DOHH2 (cell line): ENCODE data around the gene PKD2L2.

Experiments
- H3F3A ChIP-seq: fragments of 200-600 bp; sonication (generic), shearing (Covaris generic); 2 replicates; pipeline ENCODE4 v1.6.0; 2016; ENCODE audit warnings: antibody characterized with exemption, mild to moderate bottlenecking; ENCODE audit not compliant: control insufficient read depth, insufficient read depth
- H3K27ac ChIP-seq: fragments of 200-600 bp; sonication (generic); 2 replicates; pipeline ENCODE4 v1.5.1; 2014; ENCODE audit warnings: low read depth, mild to moderate bottlenecking, low read length, moderate library complexity
- H3K27me3 ChIP-seq: fragments of 200-600 bp; sonication (generic); 2 replicates; pipeline ENCODE4 v1.6.1; 2014; ENCODE audit warnings: mild to moderate bottlenecking, low read length, mixed read lengths; ENCODE audit not compliant: control insufficient read depth
- H3K36me3 ChIP-seq: fragments of 200-600 bp; sonication (generic); 2 replicates; pipeline ENCODE4 v1.6.1; 2014; ENCODE audit warnings: mild to moderate bottlenecking, low read length, moderate library complexity, mixed read lengths; ENCODE audit not compliant: control insufficient read depth
- H3K4me1 ChIP-seq: fragments of 200-600 bp; sonication (generic); 2 replicates; pipeline ENCODE4 v1.6.1; 2014; ENCODE audit warnings: mild to moderate bottlenecking, low read length, mixed read lengths; ENCODE audit not compliant: control insufficient read depth
- H3K4me2 ChIP-seq: fragments of 200-600 bp; sonication (generic); 2 replicates; pipeline ENCODE4 v1.6.0; 2014; ENCODE audit warnings: mild to moderate bottlenecking, low read length, moderate library complexity
- H3K4me3 ChIP-seq: fragments of 200-600 bp; sonication (generic); 2 replicates; pipeline ENCODE4 v1.5.1; 2014; ENCODE audit warnings: mild to moderate bottlenecking, low read length, mixed read lengths
- H3K79me2 ChIP-seq: fragments of 200-600 bp; sonication (generic); 2 replicates; pipeline ENCODE4 v1.6.1; 2014; ENCODE audit warnings: mild to moderate bottlenecking, low read length, mixed read lengths; ENCODE audit not compliant: control insufficient read depth
- H3K9me2 ChIP-seq: fragments of 200-600 bp; sonication (generic); replicated peaks from 2 replicates; pipeline ENCODE4 v1.6.1; 2014; ENCODE audit warnings: mild to moderate bottlenecking, low read length, mixed read lengths; ENCODE audit not compliant: control insufficient read depth
- H3K9me3 ChIP-seq: fragments of 200-600 bp; sonication (generic); 2 replicates; pipeline ENCODE4 v1.6.1; 2014; ENCODE audit warnings: antibody characterized with exemption, low read length, mixed read lengths; ENCODE audit not compliant: control insufficient read depth, insufficient read depth
- H4K20me1 ChIP-seq: fragments of 200-600 bp; sonication (generic); 2 replicates; pipeline ENCODE4 v1.6.0; 2014; ENCODE audit warnings: low read depth, mild to moderate bottlenecking, antibody characterized with exemption, low read length, moderate library complexity; ENCODE audit not compliant: control insufficient read depth, insufficient read depth
- CTCF ChIP-seq: fragments of 200-600 bp; sonication (generic); IDR thresholded peaks from one replicate; pipeline ENCODE4 v1.5.1; 2014; ENCODE audit warnings: antibody characterized with exemption, mild to moderate bottlenecking, low read depth, low read length; ENCODE audit not compliant: poor library complexity, severe bottlenecking
- EZH2phosphoT487 ChIP-seq: fragments of 200-600 bp; sonication (generic); IDR thresholded peaks from 2 replicates; pipeline ENCODE4 v1.6.1; 2017; ENCODE audit warnings: borderline replicate concordance, mild to moderate bottlenecking, antibody characterized with exemption, low read length, moderate library complexity, mixed read lengths

PKD2L2 gene

GRCh38 chr5:137870647-137871339 is 18.5 kb upstream of the PKD2L2 start:
- no peaks in the 10 kb centered on the region for H3F3A ChIP-seq
- H3K4me2 ChIP-seq: no peak overlapping the region
- H3K4me1 ChIP-seq: peaks cover 2% of the 10 kb centered on the region; the same call in 1 of the 2 replicates
- TF ChIP-seq EZH2phosphoT487 (no peak), CTCF (no peak)
- H3K4me3 ChIP-seq: no peak overlapping the region
- H3K36me3 ChIP-seq: no peaks in the 10 kb centered on the region
- H3K9me3 ChIP-seq: no peaks in the 10 kb centered on the region
- no peaks in the 10 kb centered on the region for H3K79me2 ChIP-seq
- no peaks in the 10 kb centered on the region for H3K27me3 ChIP-seq
- H4K20me1 ChIP-seq: no peaks in the 10 kb centered on the region
- H3K9me2 ChIP-seq: no peaks in the 10 kb centered on the region
- H3K27ac ChIP-seq: no peak overlapping the region

- H3K27me3 ChIP-seq: no peaks in the 10 kb centered on the region
- no peak overlapping the region for H3K27ac ChIP-seq
- H4K20me1 ChIP-seq: no peaks in the 10 kb centered on the region
- peaks cover 2% of the 10 kb centered on the region; the same call in 1 of the 2 replicates for H3K4me1 ChIP-seq
- no peaks in the 10 kb centered on the region for H3K36me3 ChIP-seq
- TF ChIP-seq EZH2phosphoT487 (no peak), CTCF (no peak)
- H3K79me2 ChIP-seq: no peaks in the 10 kb centered on the region
- no peaks in the 10 kb centered on the region for H3K9me3 ChIP-seq
- H3K4me2 ChIP-seq: no peak overlapping the region
- no peaks in the 10 kb centered on the region for H3F3A ChIP-seq
- no peaks in the 10 kb centered on the region for H3K9me2 ChIP-seq
- H3K4me3 ChIP-seq: no peak overlapping the region
Observed at GRCh38 chr5:137871571-137871970, 17.7 kb upstream of the PKD2L2 start.

GRCh38 chr5:137872466-137872865 is 16.8 kb upstream of the PKD2L2 start:
- H3K9me3 ChIP-seq: no peaks in the 10 kb centered on the region
- no peak overlapping the region for H3K27ac ChIP-seq
- no peaks in the 10 kb centered on the region for H3K36me3 ChIP-seq
- TF ChIP-seq CTCF (no peak), EZH2phosphoT487 (no peak)
- H3K4me1 ChIP-seq: peaks cover 2% of the 10 kb centered on the region; the same call in 1 of the 2 replicates
- H3K27me3 ChIP-seq: no peaks in the 10 kb centered on the region
- no peaks in the 10 kb centered on the region for H3K79me2 ChIP-seq
- no peaks in the 10 kb centered on the region for H4K20me1 ChIP-seq
- H3K4me2 ChIP-seq: no peak overlapping the region
- no peaks in the 10 kb centered on the region for H3K9me2 ChIP-seq
- no peaks in the 10 kb centered on the region for H3F3A ChIP-seq
- H3K4me3 ChIP-seq: no peak overlapping the region
